Left ventricle myocardium superior (tissue), 1 donor: ENCODE results near the gene LRRC46. TPM values are rescaled to one million over a fixed set of nuclear protein-coding genes. Genes with fewer than 3 reads are reported as not detected.
A peak's percentile ranks its signal among the peaks of the same experiment; 100 is the strongest.

ENCODE experiments used
- ATAC-seq: fragments of 200-7000 bp; cut with Tn5 transposase; one replicate; pipeline ENCODE4 v1.9.1; 2020; ENCODE audit warnings: mild to moderate bottlenecking, moderate library complexity
- DNase-seq: peaks from one replicate; pipeline ENCODE4 v3.0.0-alpha.2; 2020
- intact Hi-C: fragments of 100-400 bp; cut with micrococcal nuclease; formaldehyde crosslinking; loops from one replicate; pipeline ENCODE4 v1.11.0; 2022
- total RNA-seq: library from RNA; stranded (reverse); fragmentation: NEBNext Ultra II Directional; extraction: Animal tissue kit (Norgen Biotek cat#: 25700); gene quantifications from one replicate; pipeline ENCODE4 v1.2.1, GENCODE V29; 2021
- donor health status: DM: no; HTN: yes; CAD: no; lungs with severe emphysema.

Gene LRRC46
- total RNA-seq, 1 donor from 2014 or later: not detected

DNA sequence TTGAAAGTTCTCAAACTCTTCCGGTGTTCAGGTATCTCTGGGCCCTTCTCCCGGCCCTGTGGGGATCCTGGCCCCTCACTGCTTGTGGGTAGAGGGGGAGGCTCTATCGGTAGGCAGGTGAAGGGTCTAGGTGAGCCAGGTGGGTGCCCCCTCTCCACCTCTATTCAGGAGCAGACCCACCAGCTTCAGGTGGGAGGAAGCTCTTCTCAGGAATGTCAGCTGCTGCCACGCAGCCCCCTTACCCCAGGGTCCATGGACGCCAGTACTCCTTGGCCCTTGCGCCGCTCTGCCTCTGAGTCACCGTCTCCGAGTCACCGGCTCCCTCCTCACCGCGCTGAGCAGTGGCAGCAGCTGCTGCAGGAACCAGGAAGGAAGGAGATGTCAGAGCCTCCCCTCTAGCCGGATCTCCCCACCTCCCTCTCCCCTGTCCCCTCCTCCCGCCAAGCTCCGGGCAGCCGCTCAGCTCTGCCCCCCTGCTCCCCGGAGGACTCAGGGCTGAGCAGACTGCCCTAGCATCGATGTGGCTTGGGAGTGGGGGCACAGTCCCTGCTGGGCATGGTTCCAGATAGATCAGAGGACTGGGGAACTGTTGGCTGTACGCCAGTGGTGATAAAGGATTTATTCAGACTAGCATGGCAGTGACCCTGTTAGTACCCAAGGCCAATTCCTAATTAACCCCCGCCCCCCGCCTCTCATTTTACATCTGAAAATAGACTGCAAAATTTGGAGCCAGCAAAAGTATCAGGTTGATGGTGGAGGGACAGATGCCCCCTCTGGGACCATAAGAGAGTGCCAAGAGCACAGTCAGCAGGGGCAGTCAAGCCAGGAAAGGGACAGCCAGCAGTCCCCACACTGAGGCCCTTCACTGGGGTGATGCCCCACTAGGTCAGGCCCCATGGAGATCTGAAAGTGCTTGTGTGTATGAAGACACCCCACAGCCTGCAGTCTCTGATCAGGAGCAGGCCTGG lies 9.8 kb upstream of the LRRC46 start, which contains the start of gene OSBPL7:
OSBPL7 (minus strand) TSS at position 371 of the 968 bp plus-strand sequence. CDS start 1,516 bp downstream, outside the sequence.
- peak; percentile 89 for ATAC-seq
- intact Hi-C loops: no loop called here
- peak; percentile 74 for DNase-seq

DNA sequence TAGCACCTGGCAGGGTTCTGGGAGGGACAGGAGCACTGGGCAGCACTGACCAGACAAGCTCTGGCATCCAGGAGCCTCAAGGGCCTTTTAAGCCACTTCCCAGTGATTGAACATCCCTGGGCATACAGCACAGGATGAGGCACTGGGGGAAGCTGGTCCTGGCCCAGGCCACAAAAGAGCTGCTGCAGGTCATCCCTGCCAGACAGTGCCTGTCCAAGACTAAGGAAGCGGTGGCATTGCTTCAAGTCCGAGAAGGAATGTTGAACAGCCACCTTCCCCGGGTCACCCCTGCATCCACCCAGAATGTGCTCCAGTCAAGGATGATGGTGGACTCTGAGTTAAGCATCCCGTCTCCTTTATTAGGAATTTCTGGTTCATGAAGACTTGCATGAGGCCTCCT lies 8.7 kb upstream of the LRRC46 start:
- intact Hi-C loops: no loop called here
- ATAC-seq: no peak

DNA sequence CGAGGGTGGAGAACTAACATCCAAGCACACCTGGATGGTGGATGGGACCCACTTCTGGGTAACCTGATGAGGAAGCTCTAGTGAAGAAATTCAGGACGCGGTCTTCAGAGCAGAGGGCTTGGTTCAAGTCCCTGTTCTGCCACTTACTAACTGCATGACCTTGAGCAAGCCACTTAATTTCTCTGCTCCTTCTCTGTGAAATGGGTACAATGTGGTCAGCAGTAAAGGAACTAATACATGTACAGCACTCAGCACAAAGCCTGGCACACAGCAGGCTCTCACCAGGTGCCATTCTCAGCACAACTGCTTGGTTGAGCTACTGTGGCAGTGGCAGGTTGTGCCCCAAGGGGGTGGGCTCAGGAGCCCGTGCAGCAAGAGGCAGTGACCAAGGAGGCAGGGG lies 8.0 kb upstream of the LRRC46 start:
- DNase-seq (no peak), ATAC-seq (no peak)
- intact Hi-C loops: no loop called here

More for the DNA sequence above, 8.7 kb upstream of the LRRC46 start:
- DNase-seq: no peak

DNA sequence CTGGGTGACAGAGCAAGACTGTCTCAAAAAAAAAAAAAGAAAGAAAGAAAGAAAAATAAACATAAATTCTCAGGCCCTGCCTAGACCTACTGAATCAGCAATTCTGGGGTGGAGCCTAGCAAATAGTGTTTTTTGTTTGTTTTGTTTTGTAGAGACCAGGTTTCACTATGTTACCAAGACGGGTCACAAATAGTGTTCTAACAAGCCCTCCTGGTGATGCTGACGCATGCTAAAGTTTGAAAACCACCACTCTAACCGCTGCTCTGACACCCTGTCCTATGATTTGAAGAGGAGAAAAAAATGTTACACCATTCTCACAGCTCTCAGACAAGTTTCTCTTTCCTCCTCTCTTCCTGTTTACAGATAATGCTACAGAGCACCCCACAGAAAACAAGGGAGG lies 1.6 kb upstream of the LRRC46 start:
- no peak for DNase-seq
- intact Hi-C loops: no loop called here
- ATAC-seq: no peak

DNA sequence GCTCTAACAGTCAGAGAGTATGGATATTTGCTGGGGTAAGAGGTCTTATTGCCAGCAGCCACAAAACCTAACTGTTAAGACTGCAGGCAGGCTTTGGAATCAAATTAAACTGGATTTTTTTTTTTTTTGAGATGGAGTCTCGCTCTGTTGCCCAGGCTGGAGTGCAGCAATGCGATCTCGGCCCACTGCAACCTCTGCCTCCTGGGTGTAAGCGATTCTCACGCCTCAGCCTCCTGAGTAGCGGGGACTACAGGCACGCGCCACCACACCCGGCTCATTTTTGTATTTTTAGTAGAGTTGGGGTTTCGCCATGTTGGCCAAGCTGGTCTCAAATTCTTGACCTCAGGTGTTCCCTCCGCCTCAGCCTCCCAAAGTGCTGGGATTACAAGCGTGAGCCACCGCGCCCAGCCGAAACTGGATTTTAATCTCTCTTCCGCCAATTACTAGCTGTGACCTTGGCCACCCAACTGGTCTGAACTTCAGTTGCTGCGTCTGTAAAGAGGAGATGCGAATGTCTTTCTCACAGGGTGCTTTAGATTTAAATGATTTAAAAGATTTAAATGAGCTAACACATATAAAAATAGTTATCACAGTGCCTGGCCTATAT lies 971 bp upstream of the LRRC46 start:
- intact Hi-C loops: no loop called here
- no peak for ATAC-seq
- no peak for DNase-seq

DNA sequence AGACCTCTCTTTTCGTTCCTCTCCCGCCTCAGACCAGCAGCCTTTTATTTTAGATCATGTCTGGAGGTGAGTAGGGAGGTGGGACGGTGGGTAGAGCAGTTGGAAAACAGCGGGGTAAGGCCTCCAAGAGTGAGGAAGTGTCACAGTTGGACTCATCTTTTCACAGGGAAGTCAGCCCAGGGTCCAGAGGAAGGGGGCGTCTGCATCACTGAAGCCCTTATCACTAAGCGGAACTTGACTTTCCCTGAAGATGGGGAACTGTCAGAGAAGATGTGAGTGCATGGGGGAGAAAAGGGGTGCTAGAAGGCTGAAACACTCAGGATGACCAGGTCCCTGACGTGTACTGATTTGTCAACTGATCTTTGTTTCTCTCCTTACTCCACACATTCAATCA lies 461 bp downstream of the LRRC46 start:
- peak; percentile 10 for ATAC-seq
- intact Hi-C loops: no loop called here
- no peak for DNase-seq

DNA sequence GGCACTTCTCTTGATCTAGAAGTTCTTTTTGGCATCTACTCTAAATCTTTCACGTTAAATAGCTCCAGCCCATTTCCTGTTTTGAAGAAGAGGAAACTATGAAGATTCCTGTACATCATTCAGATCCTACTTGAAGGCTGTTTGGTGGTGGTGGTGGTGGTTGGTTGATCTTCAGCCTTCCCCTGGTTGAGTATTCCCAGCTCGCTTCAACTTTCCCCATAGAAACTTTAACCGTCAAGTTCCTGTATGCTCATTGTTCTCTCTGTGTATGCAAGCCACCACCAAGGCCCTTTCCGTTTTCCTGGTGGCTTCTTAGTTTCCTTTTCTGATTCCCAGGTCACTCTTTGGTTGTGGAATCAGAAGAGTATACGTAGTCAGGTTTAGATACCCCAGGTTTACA lies 3.3 kb downstream of the LRRC46 start:
- intact Hi-C loops: no loop called here
- DNase-seq: no peak
- ATAC-seq: no peak

DNA sequence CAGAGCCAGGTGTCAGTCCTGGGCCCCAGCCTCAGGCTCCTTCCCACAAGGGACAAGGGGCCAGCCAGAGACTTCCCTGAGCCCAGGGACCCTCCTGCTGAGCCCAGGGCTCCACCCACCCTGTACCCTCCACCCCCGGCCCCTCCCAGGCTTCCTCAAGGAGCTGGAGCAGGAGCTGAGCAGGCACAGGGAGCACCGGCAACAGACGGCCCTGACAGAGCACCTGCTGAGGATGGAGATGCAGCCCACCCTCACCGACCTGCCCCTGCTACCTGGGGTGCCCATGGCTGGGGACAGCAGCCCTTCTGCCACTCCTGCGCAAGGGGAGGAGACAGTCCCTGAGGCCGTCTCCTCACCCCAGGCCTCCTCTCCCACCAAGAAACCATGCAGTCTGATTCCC lies 5.1 kb downstream of the LRRC46 start:
- intact Hi-C loops: no loop called here
- no peak for ATAC-seq
- DNase-seq: no peak

DNA sequence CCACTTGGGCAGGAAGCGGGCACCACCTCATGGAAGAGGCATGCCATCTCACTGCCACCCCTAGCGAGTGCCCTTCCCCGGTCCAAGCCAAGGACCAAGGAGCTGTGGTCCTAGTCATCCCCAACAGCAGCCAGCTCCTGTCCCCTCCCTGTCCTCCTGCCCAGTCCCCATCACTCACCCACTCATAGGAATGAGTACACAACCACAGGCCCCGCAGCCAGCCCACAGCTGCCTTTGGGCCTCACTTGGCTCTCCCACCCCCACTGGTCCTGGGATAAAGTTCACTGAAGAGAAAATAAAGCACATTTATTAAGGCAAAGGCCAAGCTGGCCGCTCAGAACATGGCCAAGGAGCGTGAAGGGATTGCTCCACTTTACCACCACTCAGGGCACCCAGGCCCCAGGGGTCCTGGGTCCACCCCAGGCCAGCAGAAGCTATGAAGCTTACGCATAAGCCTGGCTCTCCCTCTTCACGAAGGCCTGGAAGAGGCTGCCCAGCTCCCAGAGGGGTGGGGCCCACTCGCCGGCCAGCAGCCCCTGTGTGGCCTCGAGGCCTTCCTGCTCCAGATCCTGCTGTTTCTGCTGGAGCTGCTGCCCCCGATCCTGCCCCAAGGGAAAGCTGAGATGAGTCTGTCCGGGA lies 6.0 kb downstream of the LRRC46 start:
- peak; percentile 41 for DNase-seq
- intact Hi-C loops: no loop called here
- ATAC-seq: no peak

DNA sequence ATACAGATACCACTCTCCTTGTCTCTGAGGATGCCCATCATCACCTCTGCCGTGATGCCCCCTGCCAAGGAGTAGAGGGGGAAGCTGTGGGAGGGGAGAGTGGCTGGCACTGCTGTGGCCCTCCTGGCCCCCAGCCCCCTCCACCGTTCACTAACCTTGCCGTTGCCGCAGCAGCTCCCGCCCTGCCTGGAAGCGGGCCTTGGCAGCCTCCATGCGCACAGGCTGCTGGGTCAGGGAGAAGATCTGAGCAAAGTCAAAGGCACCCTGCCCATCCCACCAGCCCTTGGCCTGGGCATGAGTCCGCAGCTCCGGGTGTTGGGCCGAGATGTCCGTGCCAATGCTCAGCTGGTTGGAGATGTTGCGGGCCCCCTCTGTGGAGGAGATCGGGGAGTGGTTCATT lies 7.2 kb downstream of the LRRC46 start:
- intact Hi-C loops: no loop called here
- ATAC-seq (no peak), DNase-seq (no peak)

DNA sequence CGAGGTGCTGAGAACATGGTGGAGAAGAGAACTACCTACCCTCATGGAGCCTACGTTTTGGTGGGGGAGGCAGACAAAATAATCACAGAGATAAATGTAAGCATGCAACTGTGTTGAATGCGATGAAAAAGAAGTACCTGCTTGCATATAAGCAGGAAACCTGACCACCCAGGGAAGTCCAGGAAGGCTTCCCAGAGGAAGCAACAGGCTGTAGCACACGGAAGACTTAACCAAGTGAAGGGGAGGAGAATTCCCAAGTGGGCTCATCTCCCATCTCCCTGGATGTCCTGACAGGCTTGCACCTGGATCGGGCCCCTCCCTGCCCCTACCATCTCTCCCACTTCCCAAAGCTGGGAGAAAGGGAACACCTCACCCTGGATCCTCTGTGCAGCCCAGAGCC lies 7.6 kb downstream of the LRRC46 start:
- intact Hi-C loops: no loop called here
- ATAC-seq (no peak), DNase-seq (no peak)

DNA sequence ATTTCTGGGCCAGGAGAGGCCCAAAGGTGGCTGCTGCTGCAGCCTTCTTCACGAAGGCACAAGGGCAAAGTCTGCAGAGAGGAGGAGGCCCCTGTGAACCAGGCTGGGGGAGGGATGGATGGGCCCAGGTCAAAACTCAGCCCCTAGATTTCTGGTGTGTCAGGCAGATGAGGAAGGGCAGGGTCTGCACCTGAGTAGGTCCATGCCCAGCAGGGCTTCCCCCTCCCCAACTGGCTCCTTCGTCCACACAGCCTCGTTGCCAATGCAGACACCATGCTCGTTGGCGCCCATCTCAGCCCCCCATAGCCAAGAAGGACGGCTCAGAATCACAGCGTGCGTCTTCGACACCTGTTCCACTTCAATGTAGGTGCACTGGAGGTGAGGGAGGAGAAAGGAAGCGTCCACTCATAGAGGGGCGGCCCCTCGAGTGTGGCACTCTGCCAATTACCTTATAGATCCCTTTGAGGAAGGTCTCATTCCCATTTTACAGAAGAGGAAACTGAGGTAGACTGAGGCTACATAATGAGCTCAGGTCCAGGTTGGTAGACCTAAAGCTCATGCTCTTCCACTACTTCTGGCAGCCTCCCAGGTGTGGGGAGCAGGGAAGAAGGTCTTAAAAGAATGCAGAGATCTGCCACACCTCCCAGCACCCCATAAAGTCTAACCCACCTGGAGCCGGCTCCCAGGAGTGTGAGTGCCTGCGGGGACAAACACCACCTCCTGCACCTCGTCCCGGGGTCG lies 8.7 kb downstream of the LRRC46 start:
- DNase-seq (no peak), ATAC-seq (no peak)
- intact Hi-C loops: no loop called here

DNA sequence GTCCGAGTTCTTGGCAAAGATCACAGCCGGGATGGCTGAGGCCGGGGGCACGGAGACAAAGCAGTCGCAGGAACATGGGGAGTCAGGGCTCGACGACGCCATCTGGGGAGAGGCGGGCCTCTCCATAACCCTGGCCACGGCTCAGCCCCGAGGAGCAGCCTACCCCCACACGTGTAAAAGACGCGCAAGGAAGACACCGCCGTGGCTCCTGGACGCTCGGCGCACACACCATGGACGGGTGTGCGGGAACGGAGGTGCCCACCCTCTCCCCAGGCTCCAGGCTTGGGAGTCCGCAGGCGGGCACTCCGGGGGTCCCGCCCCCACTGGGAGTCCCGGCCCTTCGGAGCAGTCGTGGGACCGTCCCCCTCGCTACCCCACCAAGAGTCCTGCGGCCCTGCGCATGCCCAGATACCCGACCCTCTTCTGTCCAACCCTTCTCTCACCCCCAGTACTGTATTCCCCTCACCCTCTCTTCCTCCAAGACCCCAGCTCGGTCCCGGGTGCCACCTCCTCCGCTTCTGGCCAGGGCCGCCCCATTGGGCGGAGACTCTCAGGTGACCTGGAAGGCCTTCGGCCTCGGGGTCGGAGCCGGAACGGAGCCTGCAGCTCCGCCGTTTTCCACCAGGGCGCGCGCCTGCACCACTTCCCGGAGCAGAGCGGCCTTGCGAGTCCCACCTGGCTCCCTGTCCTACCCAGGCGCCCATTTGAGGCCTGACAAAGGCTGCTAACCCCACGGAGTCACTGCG lies 9.4 kb downstream of the LRRC46 start, which contains the start of gene SCRN2:
SCRN2 (minus strand) TSS at position 532 of the 746 bp plus-strand sequence; CDS start at position 102, 430 bp downstream.
- peak; percentile 95 for DNase-seq
- intact Hi-C loops: no loop called here

DNA sequence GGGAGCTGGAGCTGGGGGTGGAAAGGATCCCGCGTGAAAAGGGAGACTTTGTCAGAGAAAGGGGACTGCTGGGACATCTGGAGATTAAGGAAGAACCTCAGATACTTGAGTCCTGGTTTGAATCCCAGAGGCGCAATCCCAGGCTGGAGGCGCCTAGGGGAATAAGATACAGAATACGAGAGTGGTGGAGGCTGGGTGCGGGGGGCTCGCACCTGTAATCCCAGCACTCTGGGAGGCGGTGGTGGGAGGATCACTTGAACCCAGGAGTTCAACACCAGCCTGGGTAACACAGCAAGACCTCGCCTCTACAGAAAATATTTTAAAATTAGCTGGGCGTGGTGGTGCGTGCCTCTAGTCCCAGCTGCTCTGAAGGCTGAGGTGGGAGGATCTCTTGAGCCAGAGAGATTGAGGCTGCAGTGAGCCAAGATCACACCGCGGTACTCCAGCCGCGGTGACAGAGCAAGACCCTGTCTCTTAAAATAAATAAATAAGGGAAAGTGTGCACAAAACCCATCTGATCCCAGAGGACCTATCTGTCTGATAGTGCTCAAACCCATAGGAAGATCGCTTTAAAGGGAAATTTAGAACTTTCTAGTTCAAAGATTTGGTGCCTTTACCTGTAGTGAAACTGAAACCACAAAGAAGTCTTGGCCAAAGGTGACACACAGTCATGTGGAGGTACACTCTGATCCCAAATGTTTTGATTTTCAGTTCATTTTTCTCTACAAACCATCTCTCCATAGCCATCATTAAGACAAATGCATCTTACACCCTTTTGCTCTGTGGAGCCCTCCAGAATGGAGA lies 10.2 kb downstream of the LRRC46 start:
- DNase-seq (no peak), ATAC-seq (no peak)
- intact Hi-C loops: loop anchor here (2.0 kb wide), 1 partner anchor 49 kb away; no protein-coding TSS in a partner anchor

More for the DNA sequence above, 9.4 kb downstream of the LRRC46 start, which contains the start of gene SCRN2:
- peak; percentile 95 for ATAC-seq

DNA sequence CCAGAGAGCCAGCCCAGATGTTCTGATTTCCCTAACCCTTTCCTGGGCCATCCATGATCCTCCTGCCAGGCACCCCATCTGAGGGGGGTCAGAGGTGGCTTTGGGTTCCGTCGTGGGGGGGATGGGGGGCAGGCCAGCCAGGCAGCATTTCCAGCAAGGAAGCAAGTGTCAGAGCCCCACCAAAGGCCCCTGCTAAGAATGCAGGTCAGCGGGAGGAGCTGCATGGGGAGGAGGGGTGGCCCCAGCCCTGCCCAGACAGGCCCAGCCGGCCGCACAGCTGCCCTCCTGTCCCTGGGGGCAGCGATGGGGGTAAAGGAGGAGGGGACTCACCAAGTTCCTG lies 11.9 kb downstream of the LRRC46 start:
- ATAC-seq: no peak
- no peak for DNase-seq
- intact Hi-C loops: loop anchor here (2.0 kb wide), 1 partner anchor 47 kb away; no protein-coding TSS in a partner anchor

DNA sequence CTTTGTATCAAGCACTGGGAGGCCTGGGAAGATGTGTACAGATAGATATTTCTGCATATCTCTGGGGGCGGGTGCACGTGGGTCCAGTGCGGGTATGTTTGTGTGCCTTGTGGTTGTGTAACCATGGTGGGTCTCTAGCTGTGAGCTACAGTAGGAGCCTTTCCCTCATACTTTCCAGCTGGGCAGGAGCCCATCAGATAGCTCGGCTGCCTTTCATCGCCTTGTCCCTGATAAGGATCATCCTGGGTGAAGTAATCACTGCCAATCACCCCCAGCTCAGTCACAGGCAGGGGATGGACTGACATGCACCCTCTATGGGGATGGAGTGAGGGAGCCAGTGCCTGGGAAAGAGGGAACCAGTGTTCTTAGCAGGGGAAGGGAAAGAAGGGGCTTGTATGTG lies 12.8 kb downstream of the LRRC46 start:
- intact Hi-C loops: no loop called here
- no peak for ATAC-seq
- DNase-seq: no peak

DNA sequence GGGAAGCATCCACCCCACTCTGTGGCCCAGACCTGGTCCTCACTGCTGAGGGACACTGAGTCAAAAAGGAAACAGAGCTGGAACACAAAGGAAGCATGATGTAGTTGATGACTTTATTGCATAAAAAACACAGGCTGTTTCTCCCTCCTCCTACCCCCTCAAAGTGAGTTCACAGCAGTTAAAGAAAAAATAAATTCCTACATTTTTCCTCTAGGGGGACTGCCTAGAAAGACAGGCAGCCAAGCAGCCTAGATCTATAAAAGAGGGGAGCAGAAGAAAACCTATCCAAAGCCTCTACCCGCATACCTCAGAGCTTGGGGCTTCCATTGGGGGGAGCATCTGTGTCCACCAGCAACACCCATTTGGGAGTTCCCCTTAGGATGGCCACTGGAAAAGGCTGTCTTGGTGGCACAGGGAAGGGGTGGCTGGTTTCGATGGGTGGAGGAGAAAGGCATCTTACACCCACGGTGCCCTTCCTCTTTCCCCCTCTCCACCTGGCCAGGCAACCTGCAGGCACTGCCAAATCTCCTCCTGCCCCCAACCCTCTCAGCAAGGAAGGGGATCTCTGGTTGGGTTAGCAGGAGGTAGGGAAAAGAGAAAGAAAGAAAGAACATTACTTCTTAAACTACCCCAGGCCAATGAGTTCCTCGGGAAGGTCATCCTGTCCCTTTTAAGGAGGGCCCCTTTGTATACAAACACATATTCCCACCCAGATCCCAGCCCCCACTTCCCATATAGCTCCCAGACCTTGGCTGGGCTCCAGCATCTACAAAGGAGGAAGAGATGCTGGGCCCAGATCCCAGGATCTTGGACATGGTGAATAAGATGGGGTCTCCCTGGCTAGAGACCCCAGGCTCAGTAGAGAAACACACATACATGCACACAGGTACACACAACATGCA lies 13.6 kb downstream of the LRRC46 start:
- intact Hi-C loops: no loop called here
- DNase-seq: no peak
- ATAC-seq: no peak
